Effector CD8-positive, alpha-beta T cell (primary cell): ENCODE measurements around the gene SYNGR4.
"Not testable (repeated sequence)": the region's sequence is repeated elsewhere in the genome, so short reads cannot be mapped to it uniquely, and the experiment has no call there.

Source experiments
- DNase-seq: peaks from one replicate; lab custom pipeline; 2025; lab: John Stamatoyannopoulos, UW
- total RNA-seq, 4 experiments: gene quantifications; one replicate each; lab custom pipeline; 2026; lab: John Stamatoyannopoulos, UW

The SYNGR4 gene
- 0 to 0.18 (median 0.06) reads per million in 4 experiments for total RNA-seq

GRCh38 chr19:48363810-48364597 lies at the start of gene SYNGR4, which contains the start of gene TMEM143:
Gene SYNGR4 (plus strand): TSS chr19:48364367. CDS start chr19:48365843, 1,476 bp downstream.
Gene TMEM143 (minus strand): TSS chr19:48363940. CDS start chr19:48363920, 20 bp downstream.
- DNase-seq: peak; percentile 96

GRCh38 chr19:48315712-48316111 lies 48.5 kb upstream of the SYNGR4 start:
- no peak for DNase-seq

GRCh38 chr19:48317708-48317960 lies 46.5 kb upstream of the SYNGR4 start:
- DNase-seq: not testable (repeated sequence)

- no peak for DNase-seq
Measured at GRCh38 chr19:48318286-48318987, 45.7 kb upstream of the SYNGR4 start.

GRCh38 chr19:48319647-48320541 lies 44.3 kb upstream of the SYNGR4 start:
- DNase-seq: peak; percentile 74

- DNase-seq: peak; percentile 94
Measured at GRCh38 chr19:48321372-48321621, 42.9 kb upstream of the SYNGR4 start.

GRCh38 chr19:48321622-48322591 lies 42.3 kb upstream of the SYNGR4 start:
- DNase-seq: peak; percentile 97

GRCh38 chr19:48325265-48325910 lies 38.8 kb upstream of the SYNGR4 start, which contains the start of gene EMP3:
Gene EMP3 (plus strand): TSS chr19:48325552. CDS start chr19:48326845, 1,293 bp downstream.
- DNase-seq: peak; percentile 71

- no peak for DNase-seq
Measured at GRCh38 chr19:48329167-48329891, 34.8 kb upstream of the SYNGR4 start.

- peak; percentile 76 for DNase-seq
Measured at GRCh38 chr19:48330012-48330681, 34.0 kb upstream of the SYNGR4 start.

GRCh38 chr19:48332351-48332661 lies 31.9 kb upstream of the SYNGR4 start:
- DNase-seq: no peak

- peak; percentile 91 for DNase-seq
Measured at GRCh38 chr19:48332662-48333466, 31.3 kb upstream of the SYNGR4 start.

GRCh38 chr19:48333467-48334384 lies 30.4 kb upstream of the SYNGR4 start:
- peak; percentile 85 for DNase-seq

GRCh38 chr19:48338253-48338755 lies 25.9 kb upstream of the SYNGR4 start:
- DNase-seq: no peak

GRCh38 chr19:48338802-48339503 lies 25.2 kb upstream of the SYNGR4 start:
- no peak for DNase-seq

- DNase-seq: no peak
Measured at GRCh38 chr19:48340995-48341394, 23.2 kb upstream of the SYNGR4 start.
